Breast epithelium (tissue), 3 donors: ENCODE measurements around the gene SLC12A2.

Source experiments
- POLR2AphosphoS5 ChIP-seq, 3 donors: sonication (generic); formaldehyde crosslinking; IDR thresholded peaks; one replicate each; pipeline ENCODE4 v1.6.1; 2017; ENCODE audit warnings: antibody characterized with exemption in 3 of 3
- TF ChIP-seq, protein P1 (sequence below), 3 donors: fragments of 450-650 bp; IDR thresholded peaks; one replicate each; pipeline ENCODE4 v1.5.1; 2016 to 2017; ENCODE audit warnings: antibody characterized with exemption in 3 of 3, mild to moderate bottlenecking in 3 of 3, moderate library complexity in 3 of 3

GRCh38 chr5:128123936-128124335 is 40.4 kb downstream of the SLC12A2 start:
- TF ChIP-seq, protein P1, sequence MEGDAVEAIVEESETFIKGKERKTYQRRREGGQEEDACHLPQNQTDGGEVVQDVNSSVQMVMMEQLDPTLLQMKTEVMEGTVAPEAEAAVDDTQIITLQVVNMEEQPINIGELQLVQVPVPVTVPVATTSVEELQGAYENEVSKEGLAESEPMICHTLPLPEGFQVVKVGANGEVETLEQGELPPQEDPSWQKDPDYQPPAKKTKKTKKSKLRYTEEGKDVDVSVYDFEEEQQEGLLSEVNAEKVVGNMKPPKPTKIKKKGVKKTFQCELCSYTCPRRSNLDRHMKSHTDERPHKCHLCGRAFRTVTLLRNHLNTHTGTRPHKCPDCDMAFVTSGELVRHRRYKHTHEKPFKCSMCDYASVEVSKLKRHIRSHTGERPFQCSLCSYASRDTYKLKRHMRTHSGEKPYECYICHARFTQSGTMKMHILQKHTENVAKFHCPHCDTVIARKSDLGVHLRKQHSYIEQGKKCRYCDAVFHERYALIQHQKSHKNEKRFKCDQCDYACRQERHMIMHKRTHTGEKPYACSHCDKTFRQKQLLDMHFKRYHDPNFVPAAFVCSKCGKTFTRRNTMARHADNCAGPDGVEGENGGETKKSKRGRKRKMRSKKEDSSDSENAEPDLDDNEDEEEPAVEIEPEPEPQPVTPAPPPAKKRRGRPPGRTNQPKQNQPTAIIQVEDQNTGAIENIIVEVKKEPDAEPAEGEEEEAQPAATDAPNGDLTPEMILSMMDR (IDR thresholded peaks at IDR 0.05), result no peak
- TF ChIP-seq POLR2AphosphoS5 (IDR thresholded peaks at IDR 0.05), result no peak
